HG03432 (cell line): ENCODE results near the gene DNAI4.
"Not testable (repeated sequence)": the region's sequence is repeated elsewhere in the genome, so short reads cannot be mapped to it uniquely, and the experiment has no call there.

ENCODE experiments used
- ATAC-seq: cut with Tn5 transposase; IDR thresholded peaks from one replicate; pipeline ENCODE4 v1.9.1; 2021; ENCODE audit warnings: mild to moderate bottlenecking, moderate library complexity; ENCODE audit not compliant: unreplicated experiment

Gene DNAI4

DNA sequence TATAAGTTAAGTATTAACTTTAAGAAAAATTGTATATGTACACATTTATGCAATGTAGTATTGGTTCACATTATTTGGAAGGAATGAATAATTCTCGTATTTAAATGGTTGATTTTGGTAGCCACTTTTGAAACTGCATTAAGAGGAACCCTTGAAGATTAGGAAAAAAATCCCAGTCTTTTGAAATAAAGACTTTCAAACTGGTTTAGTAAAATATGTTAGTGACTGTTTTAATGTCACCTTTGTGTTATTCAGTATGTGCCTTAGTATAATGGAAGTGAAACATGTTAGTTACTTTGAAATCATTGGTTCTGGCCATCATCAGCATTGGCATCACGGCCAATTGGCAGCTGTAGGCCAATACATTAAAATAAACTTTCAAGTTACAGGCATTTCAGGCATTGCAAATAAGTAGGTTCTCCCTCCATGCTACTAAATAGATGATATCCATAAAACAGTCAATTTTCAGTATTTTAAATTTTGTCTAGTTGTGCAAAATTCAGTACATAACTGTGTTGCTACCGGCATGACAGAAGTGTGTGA, 4.6 kb upstream of the DNAI4 start:
- ATAC-seq: no peak

DNA sequence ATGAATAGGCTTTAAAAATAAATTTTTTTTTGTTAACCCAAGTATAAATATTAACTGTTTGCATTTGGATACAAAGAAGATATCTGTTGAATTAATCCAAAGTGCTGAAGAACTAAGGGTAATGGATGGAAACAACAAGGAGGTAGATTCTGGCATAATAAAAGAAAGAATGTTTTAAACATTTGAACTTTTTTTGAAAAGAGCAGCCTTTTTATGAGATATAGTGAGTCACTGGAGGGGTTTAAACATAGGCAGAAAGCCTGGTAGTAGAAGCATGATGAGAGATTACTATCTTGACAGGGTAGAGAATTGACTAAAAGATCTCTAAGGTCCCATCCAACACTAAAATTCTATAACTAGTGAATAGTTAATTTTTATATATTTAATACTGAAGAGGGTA, 2.9 kb upstream of the DNAI4 start:
- no peak for ATAC-seq

DNA sequence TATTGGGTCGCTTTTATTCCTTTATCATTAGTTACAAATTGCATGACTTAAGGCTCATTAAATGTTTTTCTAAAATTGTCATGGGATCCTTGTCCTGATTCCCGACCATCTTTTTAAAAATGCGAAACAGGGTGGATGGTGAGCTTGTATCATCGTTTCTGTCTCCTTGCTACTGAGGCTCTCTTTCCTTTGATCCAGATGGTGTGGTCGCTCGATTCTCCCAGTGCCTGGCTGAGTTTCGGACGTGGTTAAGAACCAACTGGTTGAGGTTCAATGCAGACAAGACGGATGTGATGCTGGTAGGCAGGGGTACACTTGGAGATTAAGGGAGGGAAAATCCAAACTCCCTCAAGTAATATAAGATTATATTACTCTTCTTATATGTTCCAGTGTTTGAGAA, 1.3 kb upstream of the DNAI4 start:
- ATAC-seq: no peak

DNA sequence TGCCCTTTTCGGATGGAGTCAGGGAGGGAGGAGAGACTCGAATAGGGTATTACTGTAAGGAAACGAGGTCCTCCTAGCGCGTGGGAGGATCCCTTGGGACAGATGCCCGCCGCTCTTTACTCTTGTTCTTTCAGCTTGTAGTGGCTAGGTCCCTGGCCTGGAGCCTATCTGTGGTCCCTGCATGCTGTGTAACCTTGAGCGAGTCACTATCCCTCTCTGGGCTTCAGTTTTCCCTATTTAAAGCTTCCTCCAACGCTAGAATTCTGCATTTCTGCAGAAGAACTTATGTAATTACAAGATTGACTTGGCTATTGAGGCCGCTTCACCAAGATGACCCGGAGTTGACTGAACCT, 878 bp upstream of the DNAI4 start:
- ATAC-seq: peak; percentile 1

DNA sequence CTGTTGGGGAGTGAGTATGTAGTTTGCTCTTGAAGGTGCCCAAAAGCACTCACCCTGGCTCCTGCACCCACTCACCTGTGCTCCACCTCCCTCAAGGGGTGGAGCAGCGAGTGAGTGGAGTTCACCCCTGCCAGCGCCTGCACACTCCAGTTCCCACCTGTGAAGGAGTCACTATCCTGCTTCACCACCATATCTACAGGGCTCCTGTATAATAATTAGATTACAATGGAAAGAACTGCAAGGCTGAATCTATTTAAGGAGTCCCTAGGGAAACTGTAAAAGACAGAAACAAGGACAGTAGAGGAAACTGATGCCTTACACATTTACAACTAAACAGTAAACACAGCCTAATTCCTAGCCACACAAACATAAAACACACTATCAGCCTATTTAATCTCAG, 4.1 kb downstream of the DNAI4 start:
- ATAC-seq: no peak

DNA sequence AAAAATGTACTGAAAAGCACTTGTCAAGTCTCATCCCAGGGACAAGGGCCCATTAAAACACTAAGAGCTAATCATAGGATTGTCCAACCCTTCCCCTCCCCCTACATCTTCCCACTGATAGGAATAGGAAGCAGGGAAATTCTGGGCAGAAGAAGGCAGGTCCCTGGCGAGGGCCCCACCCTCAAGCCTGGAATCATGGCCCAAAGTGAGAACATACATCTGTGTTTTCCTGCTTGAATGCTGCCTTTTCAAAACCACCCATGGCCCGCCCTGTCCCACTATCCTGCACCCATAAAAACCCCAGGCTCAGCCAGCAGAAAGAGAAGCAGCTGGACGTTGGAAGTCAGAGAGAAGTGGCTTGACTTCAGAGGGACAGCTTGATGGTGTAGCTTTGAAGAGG, 4.8 kb downstream of the DNAI4 start:
- no peak for ATAC-seq

DNA sequence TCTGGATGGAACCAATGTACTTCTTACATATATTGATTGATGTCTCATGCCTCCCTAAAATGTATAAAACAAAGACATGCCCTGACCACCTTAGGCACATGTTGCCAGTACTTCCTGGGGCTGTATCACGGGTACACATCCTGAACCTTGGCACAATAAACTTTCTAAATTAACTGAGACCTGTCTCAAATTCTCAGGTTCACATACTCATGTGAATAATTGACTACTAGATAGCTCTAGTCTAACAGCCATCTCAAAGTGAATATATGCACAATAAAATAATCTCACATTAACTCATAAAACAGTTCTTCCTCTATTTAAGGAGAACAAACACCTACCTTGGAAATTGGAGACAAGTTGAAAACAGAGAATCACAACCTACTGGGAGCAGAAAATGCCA, 5.6 kb downstream of the DNAI4 start:
- no peak for ATAC-seq

DNA sequence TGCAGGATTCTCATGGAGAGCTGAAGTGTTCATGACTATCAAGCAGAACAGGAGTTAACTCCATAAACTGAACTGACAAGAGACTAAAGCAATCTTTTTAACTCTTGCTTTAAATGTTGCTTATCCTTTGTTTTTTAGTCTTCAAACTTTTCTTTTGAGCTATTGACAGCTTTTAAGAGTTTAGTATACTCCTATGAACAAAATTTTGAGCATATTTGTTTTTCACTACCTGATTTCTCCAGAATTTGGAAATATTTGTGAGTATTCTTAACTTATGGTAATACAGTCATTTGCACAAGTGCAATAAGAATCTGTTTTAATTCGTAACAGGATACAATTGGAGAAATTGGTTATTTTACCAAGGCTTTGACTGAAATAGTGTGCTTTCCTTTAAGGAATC, 7.2 kb downstream of the DNAI4 start:
- ATAC-seq: no peak

DNA sequence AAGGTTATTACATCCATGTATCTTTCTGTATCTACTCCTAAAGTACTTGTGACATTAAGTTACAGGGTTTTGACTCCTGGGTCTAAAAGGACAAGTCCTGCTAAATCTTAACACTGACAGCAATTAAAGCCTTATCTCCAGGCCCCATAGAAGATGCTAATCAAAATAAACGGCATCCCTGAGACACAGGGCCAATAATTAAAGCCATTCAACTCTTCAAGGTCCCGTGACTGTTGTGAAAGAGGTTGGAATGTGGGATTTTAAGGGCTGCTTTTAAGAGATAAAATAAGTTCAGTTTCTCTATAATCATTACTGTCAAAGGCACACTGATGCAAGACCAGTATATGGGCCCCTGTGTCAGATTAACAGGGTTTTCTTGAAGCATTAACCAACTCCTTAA, 8.3 kb downstream of the DNAI4 start:
- ATAC-seq: no peak

DNA sequence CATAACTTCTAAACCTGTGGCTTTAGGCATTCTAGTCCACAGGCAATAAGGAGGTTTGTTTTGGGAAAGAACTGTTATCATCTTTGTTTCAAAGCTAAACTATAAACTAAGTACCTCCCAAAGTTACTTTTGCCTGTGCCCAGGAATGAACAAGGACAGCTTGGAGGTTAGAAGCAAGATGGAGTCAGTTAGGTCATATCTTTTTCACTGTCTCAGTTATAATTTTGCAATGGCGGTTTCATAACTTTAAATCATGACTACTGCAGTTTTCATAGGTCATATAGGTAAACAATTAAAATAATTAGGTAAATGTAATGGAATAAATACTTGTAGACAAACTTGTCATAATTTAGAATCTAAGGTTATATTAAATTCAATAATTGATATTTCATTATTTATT, 9.5 kb downstream of the DNAI4 start:
- not testable (repeated sequence) for ATAC-seq

DNA sequence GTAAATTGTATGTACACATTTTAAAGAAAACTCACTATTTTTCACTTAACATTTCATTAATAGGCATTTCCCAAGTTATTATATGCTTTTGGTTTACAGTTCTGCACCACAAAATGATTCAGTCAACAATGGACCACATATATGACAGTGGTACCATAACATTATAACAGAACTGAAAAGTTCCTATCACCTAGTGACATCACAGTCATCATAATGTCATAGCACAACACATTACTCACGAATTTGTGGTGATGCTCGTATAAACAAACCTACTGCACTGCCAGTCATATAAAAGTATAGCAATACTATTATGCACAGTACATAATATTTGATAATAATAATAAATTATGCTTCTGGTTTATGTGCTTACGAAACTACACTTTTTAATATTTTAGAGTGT, 30.9 kb downstream of the DNAI4 start:
- no peak for ATAC-seq

DNA sequence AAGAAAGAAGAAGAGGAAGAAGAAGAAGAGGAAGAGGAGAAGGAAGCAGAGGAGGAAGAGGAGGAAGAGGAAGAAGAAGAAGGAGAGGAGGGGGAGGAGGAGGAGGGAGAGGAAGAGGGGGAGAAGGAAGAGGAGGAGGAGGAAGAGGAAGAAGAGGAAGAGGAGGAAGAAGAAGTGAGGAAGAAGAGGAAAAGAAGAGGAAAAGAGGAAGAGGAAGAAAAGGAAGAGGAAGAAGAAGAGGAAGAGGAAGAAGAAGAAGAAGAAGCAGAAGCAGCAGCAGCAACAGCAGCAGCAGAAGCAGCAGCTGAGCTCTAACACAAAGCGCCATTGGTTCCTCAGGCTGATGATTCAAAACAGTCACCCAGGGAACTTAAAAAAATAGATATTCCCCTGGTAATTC, 34.0 kb downstream of the DNAI4 start:
- ATAC-seq: no peak

DNA sequence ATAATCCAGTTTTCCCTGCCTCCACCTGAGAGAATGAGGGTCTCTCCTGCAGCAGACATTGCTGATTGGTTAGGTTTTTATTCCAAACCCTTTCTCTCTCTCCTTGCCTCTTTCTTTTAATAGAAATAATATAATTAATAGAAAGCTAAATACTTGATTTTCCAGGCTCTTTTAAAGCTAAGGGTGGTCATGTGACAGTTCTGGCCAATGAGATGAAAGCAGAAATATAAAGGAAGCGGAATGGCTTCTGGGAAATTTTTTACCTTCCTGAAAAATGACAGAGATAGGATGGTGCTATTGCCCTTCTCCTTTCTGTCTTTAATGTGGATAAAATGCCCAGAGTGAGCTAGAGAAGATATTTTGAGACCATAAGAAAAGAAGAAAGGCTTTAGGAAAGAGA, 35.6 kb downstream of the DNAI4 start:
- ATAC-seq: no peak

DNA sequence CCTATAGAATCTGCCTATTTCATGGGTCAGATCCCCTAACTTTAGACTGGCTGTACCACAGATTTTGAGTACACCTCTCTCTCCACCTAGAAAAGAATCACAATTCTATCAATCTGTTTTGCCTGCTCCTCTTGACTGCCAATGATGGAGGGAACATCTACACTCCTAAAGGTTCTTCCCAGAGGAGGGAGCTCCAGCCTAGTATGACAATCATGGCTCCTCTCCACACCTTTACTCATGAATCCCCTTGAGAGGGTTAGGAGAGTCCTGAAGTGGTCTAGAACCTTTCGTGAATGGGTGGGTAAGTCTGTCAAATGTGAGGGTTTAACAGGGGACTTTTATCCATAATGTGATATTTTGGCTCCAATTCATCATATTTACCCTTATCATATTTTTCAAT, 48.0 kb downstream of the DNAI4 start:
- ATAC-seq: no peak

DNA sequence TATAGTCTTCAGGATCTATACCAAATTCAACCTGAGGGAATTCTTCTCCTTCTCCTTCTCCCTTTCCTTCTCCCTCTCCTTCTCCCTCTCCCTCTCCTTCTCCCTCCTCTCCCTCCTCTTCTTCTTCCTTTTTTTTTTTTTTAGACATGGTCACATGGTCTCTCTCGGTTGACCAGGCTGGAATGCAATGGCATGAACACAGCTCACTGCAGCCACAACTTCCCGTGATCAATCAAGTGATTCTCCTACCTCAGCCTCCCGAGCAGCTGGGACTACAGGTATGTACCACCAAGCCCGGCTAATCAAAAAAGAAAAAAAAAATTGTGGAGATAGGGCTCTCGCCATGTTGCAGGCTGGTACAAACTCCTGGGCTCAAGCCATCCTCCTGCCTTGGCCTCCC, 51.5 kb downstream of the DNAI4 start:
- no peak for ATAC-seq

DNA sequence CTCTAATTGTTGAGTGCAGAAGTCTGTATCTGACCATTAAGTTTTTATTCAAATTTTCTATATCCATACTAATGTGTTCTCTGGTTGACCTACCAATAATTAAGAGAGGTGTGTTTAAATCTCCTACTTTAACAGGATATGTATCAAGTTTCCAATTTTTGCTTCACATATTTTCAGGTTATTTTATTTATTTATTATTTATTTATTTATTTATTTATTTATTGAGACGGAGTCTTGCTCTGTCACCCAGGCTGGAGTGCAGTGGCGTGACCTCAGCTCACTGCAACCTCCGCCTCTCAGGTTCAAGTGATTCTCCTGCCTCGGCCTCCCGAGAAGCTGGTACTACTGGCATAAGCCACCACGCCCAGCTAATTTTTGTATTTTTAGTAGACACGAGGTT, 52.6 kb downstream of the DNAI4 start:
- ATAC-seq: not testable (repeated sequence)

DNA sequence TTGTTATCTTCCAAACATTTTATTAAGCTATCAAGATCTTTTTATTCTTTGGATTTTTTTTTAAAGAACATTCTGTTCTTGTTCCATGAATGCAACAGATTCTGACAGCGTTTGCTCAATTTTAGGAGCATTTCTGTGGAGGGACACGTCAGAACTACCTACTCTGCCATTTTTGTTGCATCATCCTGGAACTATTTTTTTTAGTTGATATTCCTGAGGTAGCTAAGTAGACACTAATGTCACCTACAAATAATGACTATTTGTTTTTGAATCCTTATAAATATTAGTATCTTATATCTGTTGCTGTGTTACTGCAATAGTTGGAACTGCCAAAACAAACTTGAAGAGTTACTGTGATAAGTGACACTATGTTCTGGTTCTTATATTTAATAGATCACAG, 57.2 kb downstream of the DNAI4 start:
- ATAC-seq: no peak

DNA sequence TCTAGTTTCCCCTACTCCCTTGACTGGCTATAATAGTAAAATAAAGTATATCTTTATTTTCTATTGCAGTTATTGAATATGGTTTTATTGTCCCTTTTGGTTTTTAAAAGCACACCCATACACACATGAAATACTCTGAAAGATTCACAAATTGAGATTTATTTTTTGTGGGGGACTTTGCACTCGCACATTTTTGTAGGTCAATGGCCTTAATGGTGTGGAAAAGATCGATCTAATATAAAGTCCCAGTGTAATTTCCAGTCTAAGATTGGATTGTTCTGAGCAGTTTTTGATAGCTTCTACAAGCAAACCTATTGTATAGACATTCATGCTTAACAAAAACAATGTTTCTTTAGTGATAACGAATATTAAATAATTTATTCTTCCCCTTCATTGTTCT, 64.1 kb downstream of the DNAI4 start:
- no peak for ATAC-seq

DNA sequence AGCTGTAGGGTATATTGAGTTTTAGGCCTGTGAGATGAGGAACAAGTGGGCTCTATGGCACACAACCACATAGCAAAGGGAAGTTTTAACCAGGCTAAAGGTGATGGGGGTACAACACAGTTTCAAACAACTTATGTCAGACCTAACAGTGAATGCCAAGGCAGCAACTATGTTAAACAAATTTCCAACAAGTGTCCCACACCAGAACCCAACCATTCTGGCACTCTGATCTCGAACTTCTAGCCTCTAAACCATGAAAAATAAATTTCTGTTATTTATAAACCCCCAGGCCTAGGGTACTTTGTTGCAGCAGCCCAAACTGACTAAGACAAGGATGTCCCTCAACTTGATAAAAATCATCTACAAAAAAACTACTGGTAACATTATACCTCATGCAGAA, 71.3 kb downstream of the DNAI4 start:
- ATAC-seq: no peak

DNA sequence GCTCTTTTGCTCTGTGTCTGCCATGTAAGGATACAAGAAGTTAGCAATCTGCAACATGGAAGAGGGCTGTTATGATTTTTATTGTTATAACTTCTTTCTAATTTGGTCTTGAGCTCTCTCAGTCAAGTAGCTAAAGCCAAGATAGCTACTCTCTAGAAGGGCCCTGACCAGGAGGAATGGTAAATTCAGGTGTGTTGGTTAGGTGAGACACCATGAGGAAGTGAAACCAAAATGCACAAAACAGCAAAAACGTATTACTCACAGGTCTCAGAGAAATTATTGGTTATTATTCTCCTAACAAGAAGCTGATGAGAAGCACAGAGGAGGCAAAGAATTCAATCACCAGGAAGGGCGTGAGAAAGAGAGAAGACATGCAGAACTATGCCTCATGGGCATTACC, 71.8 kb downstream of the DNAI4 start:
- no peak for ATAC-seq

DNA sequence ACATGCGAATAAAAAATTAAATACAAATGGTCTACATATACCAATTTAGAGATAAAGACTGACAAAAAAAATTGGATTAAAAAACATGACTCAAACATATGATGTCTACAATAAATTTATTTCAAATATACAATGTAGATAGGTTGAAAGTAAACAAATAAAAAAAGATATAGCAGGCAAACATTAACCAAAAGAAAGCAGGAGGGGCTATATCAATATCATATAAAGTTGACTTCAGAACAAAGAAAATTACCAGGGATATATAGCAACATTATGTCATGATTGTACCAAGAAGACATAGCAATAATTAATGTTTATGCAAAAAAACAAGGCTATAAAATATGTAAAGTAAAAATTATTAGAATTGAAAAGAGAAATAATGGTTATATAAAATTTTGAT, 73.7 kb downstream of the DNAI4 start:
- no peak for ATAC-seq

DNA sequence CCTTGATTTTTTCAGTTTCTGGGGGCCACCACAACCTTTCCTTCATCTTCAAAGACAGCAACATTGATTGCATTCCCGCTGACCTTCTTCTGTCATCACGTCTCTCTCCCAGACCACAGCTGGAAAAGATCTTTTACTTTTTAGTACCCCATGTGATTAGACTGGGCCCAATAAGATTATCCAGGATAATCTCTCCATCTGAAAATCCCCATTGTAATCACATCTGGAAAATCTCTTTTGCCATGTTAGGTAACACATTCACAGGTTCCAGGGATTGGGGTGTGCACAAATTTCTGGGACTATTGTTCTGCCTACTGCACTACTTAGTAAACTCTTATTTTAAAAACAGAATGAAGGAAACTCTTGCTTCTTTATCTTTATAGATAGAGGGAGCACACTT, 76.5 kb downstream of the DNAI4 start:
- no peak for ATAC-seq

DNA sequence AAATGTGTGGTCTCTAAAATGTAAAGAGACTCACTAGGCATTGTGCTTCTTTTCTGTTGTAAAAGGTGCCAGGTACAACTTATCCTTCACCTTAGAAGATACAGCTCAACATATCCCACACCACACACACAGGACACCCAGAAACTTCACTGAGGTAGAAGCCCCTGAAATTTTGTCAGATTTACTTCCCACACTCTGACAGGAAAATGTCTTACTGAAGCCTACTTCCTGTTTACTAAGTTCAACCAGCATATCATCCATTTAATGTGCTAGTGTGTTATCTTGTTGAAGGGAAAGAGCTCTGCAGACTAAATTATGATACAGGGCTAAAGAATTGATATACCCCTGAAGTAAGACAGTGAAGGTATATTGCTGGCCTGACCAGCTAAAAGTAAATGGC, 83.7 kb downstream of the DNAI4 start:
- ATAC-seq: no peak

DNA sequence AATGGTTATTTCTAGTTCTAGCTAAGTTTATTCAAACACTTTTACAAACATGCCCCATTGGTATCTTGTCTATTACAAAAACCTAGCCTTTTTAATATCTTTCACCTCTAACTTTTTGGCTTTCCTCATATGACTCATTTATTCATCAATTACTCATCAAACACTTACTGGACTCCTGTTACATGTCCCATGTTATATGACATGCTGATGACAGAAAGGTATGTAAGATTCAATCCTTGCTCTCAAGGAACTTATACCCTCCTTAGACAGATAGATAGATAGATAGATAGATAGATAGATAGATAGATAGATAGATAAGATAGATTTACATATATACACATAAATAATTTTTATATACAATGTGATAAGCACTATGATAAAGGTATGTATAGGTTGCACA, 89.7 kb downstream of the DNAI4 start:
- no peak for ATAC-seq
